Hindlimb muscle (tissue), 1 donor: Measurements from ENCODE around the gene SNCA. TPM values are rescaled to one million over a fixed set of nuclear protein-coding genes. Genes with fewer than 3 reads are reported as not detected.
A peak's percentile ranks its signal among the peaks of the same experiment; 100 is the strongest.

Experiments used
- DNase-seq: peaks from one replicate; pipeline ENCODE4 v3.0.0-alpha.2; 2013
- polyA plus RNA-seq: library from polyadenylated mRNA; unstranded; fragments of 120-200 nt; gene quantifications from one replicate; pipeline ENCODE4 v1.2.1, GENCODE V29; 2013; ENCODE audit not compliant: insufficient read length

Gene SNCA
- 9.6 TPM for polyA plus RNA-seq

DNA sequence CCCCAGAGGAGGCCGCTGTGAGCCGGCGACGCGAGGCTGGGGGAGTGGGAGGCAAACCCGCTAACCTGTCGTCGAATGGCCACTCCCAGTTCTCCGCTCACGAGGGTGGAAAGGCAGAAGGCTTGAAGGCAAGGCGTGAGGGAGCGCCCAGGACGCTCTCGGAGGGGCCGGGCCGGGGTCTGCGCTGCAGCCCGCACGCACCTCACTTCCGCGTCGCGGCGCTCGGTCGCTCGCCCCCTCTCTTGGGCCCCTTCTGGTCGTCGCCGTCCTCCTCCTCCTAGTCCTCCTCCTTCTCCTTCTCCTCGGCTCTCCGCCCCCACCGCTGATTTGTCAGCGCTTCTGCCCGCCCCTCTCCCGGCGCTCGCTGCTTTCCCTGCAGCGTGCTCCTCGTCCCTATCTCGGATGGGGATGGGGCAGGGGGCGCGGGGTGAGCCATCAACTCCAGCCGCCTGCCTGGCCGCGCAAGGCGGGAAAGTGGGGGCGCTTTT is at the start of gene SNCA:
SNCA (minus strand) TSS at position 265 of the 488 bp plus-strand sequence. CDS start 1,494 bp downstream, outside the sequence.
- peak; percentile 73 for DNase-seq

DNA sequence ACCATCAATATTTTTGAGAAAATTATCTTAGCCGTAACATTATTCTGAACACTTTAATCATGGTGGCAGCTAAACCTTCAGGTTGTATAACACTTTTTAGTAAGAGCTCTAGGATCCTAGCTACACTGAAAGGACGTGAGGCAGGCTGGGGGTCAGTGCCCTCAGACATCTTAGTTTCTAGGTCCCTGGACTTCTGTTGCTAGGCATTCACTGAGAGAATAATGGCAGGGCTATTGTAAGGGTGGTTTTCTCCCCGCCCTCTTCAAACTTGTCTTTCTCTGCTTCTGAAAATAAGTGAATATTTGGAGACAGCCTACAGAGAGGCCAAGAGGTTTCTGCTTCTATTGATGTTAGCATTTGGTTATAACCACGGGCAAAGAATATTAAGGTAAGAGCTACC is 42.3 kb upstream of the SNCA start:
- DNase-seq, result no peak

DNA sequence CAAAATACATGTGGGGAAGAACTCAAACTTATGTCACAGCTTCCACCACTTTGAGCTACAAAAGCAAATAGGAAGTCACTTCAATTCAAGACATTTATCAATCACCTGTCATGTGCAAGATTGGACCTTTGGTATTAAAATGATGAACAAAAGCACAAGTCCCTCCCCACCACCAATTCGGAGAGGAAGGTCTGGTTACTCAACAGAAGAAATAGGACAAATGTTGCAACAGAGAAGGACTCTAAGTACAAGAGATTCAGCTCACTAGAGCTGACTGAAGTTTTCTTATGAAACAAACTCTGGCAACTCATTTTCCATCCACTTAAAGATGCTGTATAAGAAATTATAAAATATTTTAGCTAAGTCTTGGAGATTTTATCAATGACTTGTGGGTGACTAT is 41.6 kb upstream of the SNCA start:
- DNase-seq, result no peak

DNA sequence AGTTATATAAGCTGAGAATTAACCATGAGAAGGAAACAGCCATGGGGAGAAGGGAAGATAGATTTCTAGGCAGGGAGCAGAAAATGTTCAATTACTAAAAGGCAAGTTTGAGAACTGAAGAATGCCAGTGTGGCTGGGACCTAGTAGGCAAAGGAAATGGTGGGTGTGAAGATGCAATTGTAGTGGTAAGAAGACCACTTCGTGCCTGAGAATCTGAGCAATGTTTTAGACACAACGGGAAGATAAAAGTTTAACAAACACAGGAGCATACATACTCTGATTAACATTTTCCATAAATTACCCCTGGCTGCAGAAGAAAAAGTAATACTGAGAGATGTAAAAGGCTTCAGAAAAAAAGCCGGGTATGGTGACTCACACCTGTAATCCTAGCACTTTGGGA is 39.6 kb upstream of the SNCA start:
- DNase-seq, result no peak

DNA sequence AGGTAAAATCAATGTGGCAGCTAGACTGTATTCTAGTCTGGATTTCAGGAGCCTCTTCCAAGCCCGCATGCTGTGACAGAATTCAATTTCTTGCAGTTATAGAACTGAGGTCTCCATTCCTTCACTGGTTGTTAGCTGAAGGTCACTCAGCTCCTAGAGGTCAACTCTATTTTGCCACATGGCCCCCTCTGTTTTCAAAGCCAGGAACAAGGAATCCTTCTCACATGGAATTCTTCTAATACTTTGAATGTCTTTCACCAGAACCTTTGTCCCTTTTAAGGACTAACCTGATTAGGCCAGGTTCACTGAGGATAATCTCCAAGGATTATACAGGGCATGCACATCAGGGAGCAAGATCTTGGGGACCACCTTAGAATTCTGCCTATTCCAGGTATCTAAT is 34.2 kb upstream of the SNCA start:
- DNase-seq, result no peak

DNA sequence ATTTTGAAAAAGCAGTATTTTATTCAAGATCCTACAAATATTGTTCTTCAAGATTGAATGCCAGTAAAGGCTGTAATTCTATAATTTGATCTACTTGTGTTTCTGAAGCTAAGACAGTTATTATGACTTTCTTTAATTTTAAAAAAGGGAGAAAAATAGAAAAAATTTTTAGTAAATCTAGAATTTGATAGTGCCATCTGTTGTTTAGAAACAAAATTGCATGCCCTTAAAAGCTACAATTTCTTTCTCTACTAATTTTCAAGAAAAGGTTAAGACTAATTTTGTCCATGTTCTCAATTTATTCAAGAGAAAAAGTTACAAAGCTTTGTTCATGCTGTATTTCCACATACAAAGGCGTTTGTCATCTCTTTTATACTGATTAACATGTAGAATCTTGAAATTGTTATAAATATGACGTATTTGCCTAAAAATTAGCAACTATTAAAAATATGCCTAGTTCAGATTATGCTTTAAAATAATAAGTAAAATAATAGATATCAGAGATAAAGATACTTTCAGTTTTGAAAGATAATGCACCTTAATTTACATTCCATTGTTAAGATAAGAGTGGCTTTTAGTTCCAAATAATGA is 32.1 kb upstream of the SNCA start:
- no peak for DNase-seq

DNA sequence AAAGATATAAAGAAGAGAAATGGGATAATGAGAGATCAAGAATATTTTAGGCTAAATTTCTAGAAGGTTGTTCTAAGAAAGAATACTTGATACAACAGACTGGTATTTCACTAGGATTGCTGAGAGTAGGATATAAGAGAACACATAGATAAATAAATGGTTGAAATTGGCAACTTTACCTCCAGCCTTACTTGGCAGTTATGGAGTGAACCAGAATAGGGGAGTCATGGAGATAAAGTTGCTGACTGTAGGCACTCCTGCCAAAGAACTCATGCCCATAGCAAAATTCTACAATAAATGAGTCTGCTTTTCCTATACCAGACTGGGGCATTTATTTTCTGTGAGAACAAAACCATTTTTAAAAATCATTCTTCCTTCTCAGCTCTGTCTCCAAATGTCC is 31.3 kb upstream of the SNCA start:
- DNase-seq, result no peak

DNA sequence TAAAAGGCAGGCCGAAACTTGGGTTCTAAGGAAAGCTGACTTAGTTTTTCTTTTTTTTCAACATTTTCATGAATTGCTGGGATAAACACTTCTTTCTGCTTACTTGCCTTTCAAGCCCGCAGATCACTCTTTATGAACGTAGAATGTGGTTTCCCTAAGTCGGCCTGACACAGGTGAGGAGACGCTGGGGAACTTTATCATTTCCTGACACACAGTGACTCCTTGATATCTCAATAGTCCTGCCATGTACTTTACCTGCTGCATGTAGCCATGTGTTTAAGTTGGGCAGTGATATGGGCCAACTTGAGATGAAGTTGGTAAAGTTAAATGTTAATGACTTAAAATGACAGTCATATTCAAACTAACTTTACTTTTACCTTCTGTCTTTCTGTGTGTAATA is 26.6 kb upstream of the SNCA start:
- DNase-seq, result no peak

DNA sequence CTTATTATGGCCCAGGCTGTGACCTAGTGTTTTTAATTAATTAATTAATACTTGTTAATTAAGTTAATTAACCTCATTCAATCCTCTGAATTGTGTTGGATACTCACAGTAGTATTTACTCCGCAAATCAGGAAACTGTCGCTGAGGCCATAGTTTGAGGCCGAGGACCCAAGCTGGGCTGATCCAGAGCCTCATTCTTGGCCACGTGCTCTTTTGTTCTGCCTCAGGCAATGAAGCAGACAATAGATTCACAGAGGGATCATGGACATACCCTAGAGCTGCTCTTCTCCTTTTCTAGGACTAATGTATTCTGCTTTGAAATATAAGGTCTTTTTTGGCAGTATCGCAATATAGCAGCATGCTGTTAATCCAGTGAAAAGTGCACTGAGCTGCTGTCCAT is 24.0 kb upstream of the SNCA start:
- DNase-seq, result no peak

DNA sequence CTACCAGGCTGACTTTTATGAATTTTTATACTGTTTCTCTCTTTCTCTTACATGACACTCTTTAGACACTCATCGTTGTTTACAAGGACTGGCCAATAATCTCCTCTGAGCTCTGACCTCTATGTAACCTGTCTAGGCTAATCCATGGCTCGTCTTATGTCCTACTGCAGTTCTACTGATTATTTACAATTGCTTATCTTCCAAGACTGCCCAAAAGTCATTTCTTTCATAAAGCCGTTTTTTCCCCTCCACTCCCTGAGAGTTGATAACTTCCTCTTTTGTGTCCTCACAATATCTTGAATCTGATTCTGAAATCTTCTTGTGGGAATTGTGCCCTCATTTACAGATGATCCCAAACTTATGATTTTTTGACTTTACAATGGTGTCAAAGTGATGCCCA is 18.3 kb upstream of the SNCA start:
- DNase-seq, result no peak

DNA sequence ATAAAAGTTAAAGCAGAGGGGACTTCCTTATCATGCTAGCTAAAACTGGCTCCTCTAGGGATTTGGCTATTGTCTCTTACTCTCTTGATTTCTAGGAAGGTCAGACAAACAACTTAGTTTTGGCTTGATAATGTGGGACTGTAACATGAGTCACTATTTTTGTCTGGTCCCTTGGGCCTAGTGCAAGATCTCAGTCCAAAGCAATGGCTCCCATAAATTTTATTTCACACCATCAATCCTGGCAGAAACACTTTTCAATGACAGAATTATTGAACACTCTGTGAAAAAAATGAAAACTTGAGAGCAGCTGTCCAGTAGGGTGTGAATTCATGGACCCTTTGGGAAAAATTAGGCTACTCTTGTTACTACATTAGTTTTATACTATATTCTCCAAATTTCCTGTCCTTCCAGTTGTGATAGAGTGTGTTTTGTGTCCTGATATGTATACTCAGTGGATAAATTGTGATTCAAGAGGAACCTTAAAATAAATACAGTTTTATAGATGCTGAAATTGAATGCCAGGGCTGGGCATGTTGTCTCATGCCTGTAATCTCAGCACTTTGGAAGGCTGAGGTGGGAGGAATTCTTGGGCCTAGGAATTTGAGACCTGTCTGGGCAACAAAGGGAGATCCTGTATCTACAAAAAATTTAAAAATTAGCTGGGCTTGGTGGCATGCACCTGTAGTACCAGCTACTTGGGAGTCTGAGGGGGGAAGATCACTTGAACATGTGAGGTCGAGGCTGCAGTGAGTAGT is 10.8 kb upstream of the SNCA start:
- no peak for DNase-seq

DNA sequence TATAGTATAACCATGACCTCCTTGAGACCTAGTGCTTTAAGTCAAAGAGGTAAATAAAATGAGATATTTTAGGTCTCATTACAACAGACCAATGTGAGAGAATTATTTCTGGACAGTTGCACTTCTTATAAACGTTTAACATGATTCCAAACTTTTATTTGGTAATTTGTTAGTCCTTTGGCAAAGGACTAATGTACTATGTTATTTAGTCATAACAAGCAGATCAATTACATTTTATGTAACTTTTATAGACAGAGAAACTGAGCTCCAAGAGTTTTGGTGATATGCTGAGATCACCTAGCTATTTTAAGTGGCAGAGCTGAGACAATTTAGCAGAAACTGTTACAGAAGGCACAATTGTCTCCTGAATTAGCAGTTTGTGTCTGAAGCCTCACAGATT is 2.6 kb upstream of the SNCA start:
- DNase-seq, result no peak

DNA sequence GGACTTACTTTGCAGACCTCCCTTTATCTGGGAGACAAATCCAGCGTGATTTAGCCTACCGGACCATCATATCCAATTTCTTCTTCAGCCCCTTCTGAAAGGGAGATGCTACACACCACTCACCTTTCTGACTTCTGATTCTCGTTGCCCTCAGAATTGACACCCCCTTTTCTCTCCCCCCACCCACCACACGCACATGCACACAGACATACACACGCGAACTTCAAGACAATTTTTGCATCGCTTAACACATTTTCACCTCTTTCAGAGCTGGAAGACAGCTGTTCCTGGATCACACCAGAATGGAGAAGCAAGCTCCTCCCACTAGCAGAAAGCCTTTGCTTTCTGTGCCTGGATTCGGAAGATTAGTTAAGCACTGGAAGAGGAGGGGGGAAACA is 1.0 kb upstream of the SNCA start:
- peak; percentile 7 for DNase-seq

DNA sequence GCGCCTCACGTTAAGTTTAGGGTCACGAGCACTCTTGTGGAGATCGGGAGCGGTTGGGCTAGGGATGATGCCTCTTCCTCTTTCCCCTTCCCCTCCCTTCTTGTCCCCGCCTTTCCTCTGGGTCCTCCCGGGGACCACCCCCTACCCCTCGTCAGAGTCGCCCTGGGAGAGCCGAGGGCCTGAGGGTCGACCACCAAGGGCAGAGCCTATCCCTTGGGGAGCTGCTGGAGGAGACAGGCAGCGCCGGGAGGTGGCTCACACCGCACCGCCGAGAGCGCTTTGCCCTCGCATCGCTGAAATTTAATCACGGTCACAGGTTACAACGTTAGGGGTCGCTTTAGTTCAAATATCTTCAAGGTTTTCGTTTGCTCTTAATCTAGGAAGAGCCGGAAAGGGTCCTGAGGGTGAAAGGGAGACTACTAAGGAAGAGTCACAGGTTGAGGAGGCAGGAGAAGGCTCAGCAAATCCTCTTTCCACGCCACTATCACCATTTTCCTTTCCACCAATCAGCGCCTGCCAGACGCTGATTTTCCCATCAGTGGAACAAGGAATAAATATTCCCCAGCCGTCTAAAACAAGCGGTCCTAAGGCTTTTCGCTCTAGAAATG is 528 bp upstream of the SNCA start:
- no peak for DNase-seq

DNA sequence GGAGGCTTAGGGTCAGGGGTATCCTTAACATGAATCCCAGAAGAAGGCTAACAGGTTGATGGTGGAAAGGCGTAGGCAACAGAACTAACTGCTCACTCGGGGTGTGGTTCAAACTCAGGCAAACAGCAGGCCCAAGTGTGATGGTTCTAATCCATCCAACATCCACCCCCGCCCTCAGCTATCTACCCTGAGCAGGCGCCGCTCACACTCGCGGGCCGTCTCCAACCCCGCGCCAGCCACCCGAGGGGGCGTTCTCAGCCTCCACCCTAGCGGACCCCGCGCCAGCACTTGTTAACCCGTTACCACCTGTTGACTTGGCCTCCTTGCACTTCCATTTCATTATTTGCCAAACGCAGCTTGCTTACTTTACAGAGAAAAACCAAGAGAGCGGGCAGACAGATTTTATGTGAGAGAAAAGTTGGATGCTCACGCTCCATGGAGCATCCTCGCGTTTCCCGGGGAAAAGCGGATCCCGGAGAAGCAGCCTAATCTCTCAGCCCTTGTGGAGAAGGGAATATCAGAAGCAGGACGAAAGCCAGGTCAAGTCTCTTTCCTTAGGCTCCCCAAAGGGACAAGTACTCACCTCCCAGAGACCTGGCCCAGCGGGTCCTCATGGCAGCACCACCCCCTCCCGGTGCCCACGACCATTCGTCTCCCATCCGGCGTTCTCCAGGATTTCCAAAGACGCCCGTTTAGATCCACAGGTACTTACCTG is 773 bp downstream of the SNCA start:
- peak; percentile 6 for DNase-seq

DNA sequence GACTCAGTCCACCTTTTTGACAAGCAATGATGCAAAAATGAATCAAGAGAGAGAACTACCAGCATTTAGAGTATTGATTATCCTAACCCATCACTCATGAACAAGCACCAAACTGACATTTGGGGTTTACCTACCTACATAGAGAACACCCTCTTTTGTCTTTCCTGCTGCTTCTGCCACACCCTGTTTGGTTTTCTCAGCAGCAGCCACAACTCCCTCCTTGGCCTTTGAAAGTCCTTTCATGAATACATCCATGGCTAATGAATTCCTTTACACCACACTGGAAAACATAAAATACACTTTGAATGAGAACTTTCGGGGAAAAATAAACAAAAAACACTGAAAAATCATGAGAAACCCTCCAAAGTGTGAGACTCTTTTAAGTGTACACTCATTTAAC is 1.5 kb downstream of the SNCA start:
- no peak for DNase-seq

DNA sequence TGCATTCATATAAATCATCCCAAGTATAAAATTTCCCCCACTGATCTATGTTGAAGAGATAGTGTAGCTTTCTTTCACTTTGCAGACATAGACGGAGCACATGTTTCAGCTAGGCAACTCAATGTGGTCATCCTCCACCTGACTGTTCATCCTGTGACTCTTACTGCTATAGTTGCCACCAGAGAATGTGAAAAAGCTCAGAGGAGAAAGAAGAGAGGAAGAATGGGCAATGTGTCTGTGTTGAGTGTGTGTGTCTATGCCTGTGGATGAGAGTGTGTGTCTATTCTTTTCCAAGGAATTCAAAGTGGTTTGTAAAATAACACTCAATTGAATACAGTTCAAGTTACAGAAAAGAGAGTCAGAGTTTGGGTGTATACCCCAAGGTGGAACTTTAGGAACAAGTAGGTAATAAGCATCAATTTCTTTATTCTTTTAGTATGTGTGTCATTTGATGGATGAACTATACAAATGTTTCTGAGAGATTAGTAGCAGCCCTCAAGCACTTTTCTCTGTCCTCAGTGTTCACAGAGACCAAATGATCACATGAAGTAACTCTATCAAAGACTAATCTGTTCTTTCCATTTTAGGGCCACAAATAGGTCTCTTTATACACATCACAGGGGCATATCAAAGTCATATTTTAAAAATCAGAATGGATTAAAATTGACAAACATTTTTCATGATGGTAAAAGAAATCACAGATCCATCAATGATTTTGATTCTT is 2.3 kb downstream of the SNCA start:
- DNase-seq, result no peak

DNA sequence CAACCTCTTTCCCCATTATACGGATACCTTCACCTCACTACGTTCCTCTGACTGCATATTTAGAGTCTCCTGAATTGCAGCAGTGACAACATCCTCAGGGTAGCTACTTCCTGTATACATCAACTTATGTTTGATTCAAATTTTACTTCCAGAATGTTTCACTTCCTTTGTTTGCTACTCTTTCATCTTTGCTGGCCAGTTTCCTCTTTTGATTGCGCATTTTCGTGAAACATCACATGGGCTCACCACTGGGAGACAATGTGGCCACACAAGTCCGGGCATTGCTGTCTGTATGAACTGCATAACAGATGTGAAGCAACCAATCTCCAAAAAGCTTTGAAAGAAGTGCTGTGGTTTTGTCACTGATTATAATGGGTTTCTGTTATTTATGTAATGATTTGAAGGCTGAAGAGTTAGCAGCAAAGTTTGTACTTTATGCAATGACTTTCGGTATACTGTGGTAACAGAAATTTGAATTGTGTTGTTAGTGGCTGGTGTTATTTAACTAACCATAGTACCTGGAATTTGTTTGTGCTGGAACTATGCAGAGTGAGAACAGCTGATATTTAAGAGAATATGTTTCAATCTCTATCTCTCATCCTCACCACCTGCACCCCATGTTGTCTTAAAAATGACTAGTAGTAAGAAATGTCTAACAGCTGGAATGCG is 7.4 kb downstream of the SNCA start:
- peak; percentile 5 for DNase-seq

DNA sequence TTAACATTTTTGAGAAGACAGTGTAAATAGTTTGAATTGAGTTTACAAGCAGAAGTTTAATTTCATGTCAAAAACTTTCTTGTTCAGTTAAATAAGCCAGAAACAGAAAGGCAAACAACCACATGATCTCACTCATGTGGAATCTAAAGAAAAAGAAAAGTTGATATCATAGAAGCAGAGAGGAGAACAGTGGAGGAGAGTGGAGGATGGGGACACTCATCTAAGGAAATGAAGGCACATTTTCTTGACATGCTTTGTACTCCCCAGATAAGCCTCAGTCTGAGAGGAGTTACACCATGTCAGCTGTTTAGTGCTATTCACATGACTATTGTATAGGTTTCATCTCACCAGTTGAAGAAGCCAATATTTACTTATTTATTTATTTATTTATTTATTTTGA is 13.5 kb downstream of the SNCA start:
- no peak for DNase-seq

DNA sequence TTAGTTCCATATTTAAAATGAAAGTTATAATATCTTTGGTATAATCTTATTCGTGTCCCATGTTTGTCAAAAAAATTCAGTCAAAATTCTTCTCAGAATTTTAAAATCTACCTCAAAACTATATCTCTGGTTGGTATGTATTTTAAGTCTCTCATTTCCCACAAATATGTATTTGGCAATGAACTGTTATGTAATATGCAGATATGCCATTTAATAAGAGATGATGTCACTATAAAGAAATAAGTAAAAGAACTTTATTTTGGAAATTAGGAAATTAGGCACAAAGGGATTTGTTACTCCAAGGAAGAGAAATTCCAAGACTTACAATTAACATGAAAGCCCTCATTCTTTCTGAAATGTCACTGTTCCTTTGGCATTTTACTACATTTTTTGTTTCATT is 15.3 kb downstream of the SNCA start:
- DNase-seq, result no peak

DNA sequence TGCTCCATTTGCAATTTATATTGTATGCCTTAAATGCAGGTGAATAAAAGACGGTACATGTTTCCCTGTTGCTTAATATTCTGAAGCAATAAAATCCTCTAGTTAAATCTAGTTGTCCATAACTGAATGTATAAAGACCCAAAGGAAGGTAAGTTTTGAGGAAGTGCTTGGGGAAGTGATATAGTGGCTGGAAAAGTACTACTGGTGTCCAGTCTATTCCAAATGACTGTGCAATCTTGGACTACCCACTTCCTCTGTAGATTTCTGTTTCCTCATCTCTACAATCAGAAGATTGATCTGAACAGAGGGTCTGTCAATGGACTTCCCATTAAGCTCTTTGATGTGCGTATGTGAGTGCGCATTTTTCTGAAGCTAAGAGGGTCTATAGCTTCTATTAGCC is 17.0 kb downstream of the SNCA start:
- DNase-seq, result no peak

DNA sequence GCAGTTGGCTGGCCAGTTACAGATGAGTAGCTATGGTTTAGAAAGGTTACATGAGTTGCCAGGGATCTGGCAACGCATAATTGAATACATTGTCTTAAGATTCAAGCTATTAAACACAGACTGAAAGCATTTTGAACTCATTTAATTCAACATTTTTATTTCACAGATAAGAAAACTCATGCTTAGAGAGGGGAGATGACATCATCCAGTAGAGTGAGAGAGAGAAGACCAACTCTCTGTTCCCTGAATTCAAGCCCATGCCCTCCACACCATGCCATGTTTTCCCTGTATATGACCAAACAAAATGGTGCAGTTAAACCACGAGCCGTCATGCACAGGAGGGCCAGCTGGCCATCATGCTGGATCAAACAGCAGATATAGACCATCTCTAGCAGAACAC is 22.6 kb downstream of the SNCA start:
- no peak for DNase-seq
